Omental fat pad (tissue), 4 donors: Measurements from ENCODE around the gene TIGD1. TPM values are rescaled to one million over a fixed set of nuclear protein-coding genes. Genes with fewer than 3 reads are reported as not detected.

Source experiments
- ATAC-seq: fragments of 150-250 bp; one replicate; pipeline ENCODE4 v1.9.1; 2016; ENCODE audit warnings: mild to moderate bottlenecking, moderate library complexity; ENCODE audit not compliant: low FRiP score
- DNase-seq: peaks from one replicate; pipeline ENCODE4 v3.0.0-alpha.2; 2019; ENCODE audit warnings: low spot score
- total RNA-seq, 4 donors: library from RNA; depleted of rRNA; stranded (reverse); fragments of >200 nt; gene quantifications; one replicate each; pipeline ENCODE4 v1.1.0, GENCODE V29; 2016
- TF ChIP-seq, protein P1 (sequence below), 3 donors: fragments of 450-650 bp; IDR thresholded peaks; one replicate each; pipeline ENCODE4 v1.5.1; 2016 to 2017; ENCODE audit warnings: antibody characterized with exemption in 3 of 3, mild to moderate bottlenecking in 3 of 3, moderate library complexity in 2 of 3

TIGD1 gene
- total RNA-seq, 4 donors from 2014 or later: 1.5 to 3.8 (median 2.4) TPM

DNA sequence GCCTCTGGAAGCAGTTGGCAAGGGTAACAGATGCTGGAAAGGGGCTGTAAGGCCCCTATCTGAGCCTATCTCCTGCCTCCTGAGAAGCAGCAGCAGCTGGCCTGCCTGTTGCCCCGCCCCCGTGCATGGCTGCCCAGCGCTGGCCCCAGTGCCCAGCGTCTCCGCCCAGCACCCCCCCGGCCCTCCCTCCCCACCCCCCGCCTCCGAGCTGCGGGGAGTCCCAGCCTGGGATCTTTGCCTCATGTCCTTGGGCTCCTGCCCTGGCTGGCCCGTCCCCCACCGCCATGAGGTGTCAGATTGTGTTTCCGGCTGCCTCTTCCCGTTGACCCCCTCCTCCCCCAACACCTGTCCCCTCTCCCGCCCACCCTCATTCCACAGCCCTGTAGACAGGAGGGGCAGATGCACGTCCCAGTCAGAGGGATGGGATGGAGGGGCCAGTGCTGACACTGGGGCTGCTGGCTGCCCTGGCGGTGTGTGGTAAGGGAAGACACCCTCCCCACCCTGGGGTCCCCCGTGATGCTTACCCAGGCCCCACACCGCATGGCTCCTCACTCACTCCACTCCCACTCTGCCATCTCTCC, 24.5 kb downstream of the TIGD1 start, which contains the start of gene CHRND:
TSS of gene CHRND (plus strand) at position 370 of the 581 bp plus-strand sequence. CDS start at position 426, 56 bp downstream.
- TF ChIP-seq, protein P1, sequence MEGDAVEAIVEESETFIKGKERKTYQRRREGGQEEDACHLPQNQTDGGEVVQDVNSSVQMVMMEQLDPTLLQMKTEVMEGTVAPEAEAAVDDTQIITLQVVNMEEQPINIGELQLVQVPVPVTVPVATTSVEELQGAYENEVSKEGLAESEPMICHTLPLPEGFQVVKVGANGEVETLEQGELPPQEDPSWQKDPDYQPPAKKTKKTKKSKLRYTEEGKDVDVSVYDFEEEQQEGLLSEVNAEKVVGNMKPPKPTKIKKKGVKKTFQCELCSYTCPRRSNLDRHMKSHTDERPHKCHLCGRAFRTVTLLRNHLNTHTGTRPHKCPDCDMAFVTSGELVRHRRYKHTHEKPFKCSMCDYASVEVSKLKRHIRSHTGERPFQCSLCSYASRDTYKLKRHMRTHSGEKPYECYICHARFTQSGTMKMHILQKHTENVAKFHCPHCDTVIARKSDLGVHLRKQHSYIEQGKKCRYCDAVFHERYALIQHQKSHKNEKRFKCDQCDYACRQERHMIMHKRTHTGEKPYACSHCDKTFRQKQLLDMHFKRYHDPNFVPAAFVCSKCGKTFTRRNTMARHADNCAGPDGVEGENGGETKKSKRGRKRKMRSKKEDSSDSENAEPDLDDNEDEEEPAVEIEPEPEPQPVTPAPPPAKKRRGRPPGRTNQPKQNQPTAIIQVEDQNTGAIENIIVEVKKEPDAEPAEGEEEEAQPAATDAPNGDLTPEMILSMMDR (IDR thresholded peaks at IDR 0.05): no peak
- no peak for DNase-seq
- ATAC-seq: no peak

DNA sequence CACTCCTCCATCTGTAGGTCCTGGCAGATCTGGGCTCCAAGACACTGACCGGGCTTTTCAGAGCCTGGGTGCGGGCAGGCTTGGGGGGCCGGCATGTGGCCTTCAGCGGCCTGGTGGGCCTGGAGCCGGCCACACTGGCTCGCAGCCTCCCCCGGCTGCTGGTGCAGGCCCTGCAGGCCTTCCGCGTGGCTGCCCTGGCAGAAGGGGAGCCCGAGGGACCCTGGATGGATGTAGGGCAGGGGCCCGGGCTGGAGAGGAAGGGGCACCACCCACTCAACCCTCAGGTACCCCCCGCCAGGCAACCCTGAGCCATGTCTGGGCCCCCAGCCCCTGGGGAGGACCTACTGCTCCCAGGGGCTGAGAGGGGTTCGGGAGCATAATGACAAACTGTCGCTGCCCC, 25.2 kb downstream of the TIGD1 start:
- TF ChIP-seq, protein P1 (IDR thresholded peaks at IDR 0.05): no peak
- DNase-seq: no peak
- ATAC-seq: no peak

DNA sequence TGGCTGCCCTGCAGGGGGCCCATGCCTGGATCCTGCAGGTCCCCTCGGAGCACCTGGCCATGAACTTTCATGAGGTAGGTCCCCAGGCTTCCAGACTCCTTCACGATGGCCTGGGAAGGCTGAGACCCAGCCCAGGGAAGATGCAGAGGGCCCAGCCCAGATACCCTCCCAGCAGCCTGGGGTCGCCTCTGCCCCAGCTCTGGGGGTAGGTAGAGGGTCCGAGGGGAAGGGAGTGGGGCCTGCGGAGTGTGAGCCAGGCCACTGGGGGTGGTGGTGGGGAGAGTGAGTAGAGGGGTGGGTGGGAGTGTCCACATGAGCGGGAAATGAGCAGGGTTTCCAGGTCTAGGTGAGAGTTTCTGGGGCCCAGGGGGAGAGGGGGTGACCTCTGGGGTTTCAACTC, 25.6 kb downstream of the TIGD1 start:
- ATAC-seq (no peak), DNase-seq (no peak)
- TF ChIP-seq, protein P1 (IDR thresholded peaks at IDR 0.05): no peak

DNA sequence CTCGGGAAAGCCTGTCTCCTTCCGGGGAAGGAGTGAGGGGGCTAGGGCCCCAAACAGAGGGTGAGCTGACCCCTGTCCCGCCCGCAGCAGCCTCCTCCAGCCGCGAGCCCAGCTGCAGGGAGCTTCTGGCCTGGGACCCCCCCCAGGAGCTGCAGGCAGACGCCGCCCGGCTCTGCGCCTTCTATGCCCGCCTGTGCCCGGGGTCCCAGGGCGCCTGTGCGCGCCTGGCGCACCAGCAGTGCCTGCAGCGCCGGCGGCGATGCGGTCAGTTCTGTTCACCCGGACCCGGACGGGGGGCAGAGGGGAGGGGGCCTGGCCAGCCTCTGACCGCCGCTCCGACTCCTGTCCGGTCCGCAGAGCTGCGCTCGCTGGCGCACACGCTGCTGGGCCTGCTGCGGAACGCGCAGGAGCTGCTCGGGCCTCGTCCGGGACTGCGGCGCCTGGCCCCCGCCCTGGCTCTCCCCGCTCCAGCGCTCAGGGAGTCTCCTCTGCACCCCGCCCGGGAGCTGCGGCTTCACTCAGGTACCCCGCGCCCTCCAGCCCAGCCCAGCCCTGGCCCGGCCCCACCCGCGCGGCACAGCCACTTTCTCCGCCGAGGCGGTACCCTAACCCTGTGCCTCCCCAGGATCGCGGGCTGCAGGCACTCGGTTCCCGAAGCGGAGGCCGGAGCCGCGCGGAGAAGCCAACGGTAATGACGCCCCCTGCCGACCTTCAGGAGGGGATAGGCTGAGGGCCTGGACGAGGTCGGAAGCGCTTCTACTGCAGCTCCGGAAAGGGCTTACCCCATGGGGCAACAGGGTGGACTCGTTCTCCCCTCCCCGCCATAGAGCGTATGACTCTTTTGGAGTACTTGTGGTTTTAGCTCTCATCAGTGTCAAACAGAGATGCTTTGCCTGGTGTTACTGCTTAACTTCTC, 26.4 kb downstream of the TIGD1 start:
- ATAC-seq: no peak
- TF ChIP-seq, protein P1 (IDR thresholded peaks at IDR 0.05): no peak
- DNase-seq: no peak

DNA sequence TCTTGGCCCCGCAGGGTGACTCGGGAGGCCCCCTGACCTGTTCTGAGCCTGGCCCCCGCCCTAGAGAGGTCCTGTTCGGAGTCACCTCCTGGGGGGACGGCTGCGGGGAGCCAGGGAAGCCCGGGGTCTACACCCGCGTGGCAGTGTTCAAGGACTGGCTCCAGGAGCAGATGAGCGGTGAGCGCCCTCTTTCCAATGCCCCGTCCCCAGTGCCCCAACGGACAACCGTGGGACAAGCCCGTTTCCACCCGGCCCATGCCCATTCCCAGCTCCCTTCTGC, 27.0 kb downstream of the TIGD1 start:
- DNase-seq (no peak), ATAC-seq (no peak)
- TF ChIP-seq, protein P1 (IDR thresholded peaks at IDR 0.05): no peak

DNA sequence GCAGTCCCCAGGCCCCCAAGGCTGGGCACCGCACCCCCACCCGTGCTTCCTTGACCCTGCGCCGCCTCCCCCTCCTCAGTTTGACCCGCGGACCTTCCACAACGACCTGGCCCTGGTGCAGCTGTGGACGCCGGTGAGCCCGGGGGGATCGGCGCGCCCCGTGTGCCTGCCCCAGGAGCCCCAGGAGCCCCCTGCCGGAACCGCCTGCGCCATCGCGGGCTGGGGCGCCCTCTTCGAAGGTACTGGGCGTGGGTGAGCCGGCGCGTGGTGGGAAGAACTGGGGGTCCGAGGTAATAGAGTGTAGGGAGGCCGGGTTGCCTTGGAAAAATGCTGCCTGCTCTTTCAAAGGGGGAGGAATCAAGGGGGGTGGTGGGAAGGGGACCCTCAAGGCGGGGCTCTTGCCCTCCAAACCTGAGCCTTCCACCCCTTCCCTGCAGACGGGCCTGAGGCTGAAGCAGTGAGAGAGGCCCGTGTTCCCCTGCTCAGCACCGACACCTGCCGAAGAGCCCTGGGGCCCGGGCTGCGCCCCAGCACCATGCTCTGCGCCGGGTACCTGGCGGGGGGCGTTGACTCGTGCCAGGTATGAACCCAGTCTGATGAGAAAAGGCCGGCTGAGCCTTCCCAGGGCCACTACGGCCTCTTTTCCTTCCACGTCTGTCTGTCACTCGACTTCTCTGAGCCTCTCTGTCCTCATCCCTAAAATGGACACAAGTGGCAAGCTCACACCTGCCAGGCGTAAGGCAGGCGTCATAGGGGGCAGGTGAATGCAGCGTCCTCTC, 27.5 kb downstream of the TIGD1 start:
- TF ChIP-seq, protein P1 (IDR thresholded peaks at IDR 0.05): no peak
- ATAC-seq (no peak), DNase-seq (no peak)
